ENCODE results near the gene PLAA. TPM values are rescaled to one million over a fixed set of nuclear protein-coding genes. Genes with fewer than 3 reads are reported as not detected.

Gene PLAA
- total RNA-seq, result 54.7 and 60.9 TPM in 2 replicates

GRCh38 chr9:26946753-26947727 lies at the start of gene PLAA:
TSS of gene PLAA (minus strand) at chr9:26947242. CDS start at chr9:26947045, 197 bp downstream.
- DNase-seq (ENCODE audit: low read depth), result peak; percentile 80

GRCh38 chr9:26995810-26996209 lies 48.8 kb upstream of the PLAA start:
- DNase-seq (ENCODE audit: low read depth), result no peak

- DNase-seq (ENCODE audit: low read depth), result no peak
These were observed 36.3 kb upstream of the PLAA start for GRCh38 chr9:26983340-26983739.

GRCh38 chr9:26975728-26976707 lies 29.0 kb upstream of the PLAA start:
- DNase-seq (ENCODE audit: low read depth), result peak; percentile 34

GRCh38 chr9:26974927-26975326 lies 27.9 kb upstream of the PLAA start:
- no peak for DNase-seq (ENCODE audit: low read depth)

- DNase-seq (ENCODE audit: low read depth), result no peak
These were observed 26.9 kb upstream of the PLAA start for GRCh38 chr9:26973989-26974388.

- DNase-seq (ENCODE audit: low read depth), result no peak
These were observed 24.7 kb upstream of the PLAA start for GRCh38 chr9:26971721-26972120.

GRCh38 chr9:26956860-26957233 lies 9.8 kb upstream of the PLAA start:
- peak; percentile 23 for DNase-seq (ENCODE audit: low read depth)

- DNase-seq (ENCODE audit: low read depth), result peak; percentile 96
These were observed 9.1 kb upstream of the PLAA start, which contains the start of gene IFT74 for GRCh38 chr9:26955921-26956859. TSS of gene IFT74 (plus strand) at chr9:26956412. CDS start at chr9:26961968, 5,556 bp downstream.

GRCh38 chr9:26955222-26955903 lies 8.3 kb upstream of the PLAA start:
- DNase-seq (ENCODE audit: low read depth), result no peak

- peak; percentile 74 for DNase-seq (ENCODE audit: low read depth)
These were observed 7.0 kb upstream of the PLAA start for GRCh38 chr9:26954050-26954508.

- no peak for DNase-seq (ENCODE audit: low read depth)
These were observed 4.8 kb upstream of the PLAA start for GRCh38 chr9:26951794-26952193.

- peak; percentile 39 for DNase-seq (ENCODE audit: low read depth)
These were observed 3.5 kb upstream of the PLAA start for GRCh38 chr9:26950521-26950920.

GRCh38 chr9:26949637-26950069 lies 2.6 kb upstream of the PLAA start:
- no peak for DNase-seq (ENCODE audit: low read depth)

GRCh38 chr9:26947736-26948135 lies 694 bp upstream of the PLAA start:
- no peak for DNase-seq (ENCODE audit: low read depth)

GRCh38 chr9:26945591-26945990 lies 1.5 kb downstream of the PLAA start:
- DNase-seq (ENCODE audit: low read depth), result no peak

- DNase-seq (ENCODE audit: low read depth), result no peak
These were observed 6.3 kb downstream of the PLAA start for GRCh38 chr9:26940779-26941178.

- no peak for DNase-seq (ENCODE audit: low read depth)
These were observed 6.9 kb downstream of the PLAA start for GRCh38 chr9:26939955-26940711.

- DNase-seq (ENCODE audit: low read depth), result no peak
These were observed 9.1 kb downstream of the PLAA start for GRCh38 chr9:26937816-26938371.
